ENCODE data around the gene LRRC53. TPM values are rescaled to one million over a fixed set of nuclear protein-coding genes. Genes with fewer than 3 reads are reported as not detected.

Gene LRRC53
- polyA plus RNA-seq, 1 of the 3 experiments (the other 2 are of a cell fraction): not detected

DNA sequence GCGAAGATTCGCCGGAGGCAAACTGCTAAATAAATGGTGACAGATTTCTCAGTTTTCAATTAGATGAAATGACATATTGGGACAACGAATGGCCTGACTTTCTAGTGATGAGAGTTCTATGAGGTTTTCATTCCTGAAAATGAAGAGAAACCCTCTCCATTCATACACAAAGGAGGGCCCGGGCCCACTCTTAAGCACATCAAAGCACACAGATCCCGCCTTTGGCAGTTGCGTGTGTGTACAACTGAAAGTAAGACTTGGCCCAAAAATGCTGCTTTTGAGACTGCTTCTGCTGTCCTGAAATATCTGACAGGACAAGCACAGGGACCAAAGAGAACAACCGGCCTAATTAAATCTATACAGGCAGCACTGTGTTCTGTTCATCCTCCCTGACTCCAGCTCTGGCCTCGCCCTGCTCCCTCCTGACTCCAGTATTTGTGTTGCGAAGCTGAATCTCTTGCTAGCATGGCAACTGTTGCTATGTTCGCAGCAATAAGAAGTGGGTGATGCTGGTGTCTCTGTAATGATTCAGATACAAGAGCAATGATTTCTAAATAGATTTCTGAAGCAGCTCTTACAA lies 7.4 kb downstream of the LRRC53 start (continued):
- peak; percentile 61; the same call in 1 of the 2 replicates for TF ChIP-seq MXI1 (IDR thresholded peaks at IDR 0.05; ENCODE audit: low read depth, low read length)
- no peak for TF ChIP-seq MEF2A (IDR thresholded peaks at IDR 0.05; ENCODE audit: borderline replicate concordance, low read depth)

DNA sequence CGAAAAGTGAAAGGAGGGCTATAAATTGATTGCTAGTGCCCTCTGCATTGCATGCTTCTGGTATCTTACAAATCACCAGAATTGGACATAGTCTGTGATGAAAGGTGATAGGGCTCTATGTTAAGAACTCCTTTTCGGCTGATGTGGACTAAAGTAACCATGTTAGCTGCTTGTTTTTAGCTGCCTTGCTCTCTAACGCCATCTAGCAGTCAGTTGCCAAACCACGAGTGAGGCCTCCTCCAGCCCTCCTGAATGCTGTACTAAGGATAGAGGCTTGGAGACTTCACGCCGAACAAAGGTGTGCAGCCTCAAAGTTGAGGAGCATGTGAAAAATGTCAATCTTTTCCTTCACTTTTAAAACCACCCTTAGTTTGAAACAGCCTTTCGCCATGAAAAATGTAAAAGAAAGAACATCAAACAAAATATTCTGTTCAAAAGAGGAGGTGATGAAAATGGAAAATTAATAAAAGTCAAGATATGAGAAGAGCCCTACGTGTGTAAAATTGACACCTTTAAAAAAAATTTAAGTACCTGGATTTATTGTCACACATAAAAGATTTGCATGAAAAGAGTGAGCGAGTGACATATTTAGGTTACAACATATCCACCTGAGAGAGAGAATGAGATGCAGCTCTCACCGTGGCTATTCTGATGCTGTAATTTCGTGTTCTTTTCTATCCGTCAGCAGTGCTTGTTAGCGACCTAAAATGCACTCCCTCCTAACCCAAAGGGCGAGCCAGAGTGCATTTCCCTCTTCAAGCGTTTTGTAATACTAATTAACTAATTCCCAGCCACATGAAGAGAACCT lies 8.1 kb downstream of the LRRC53 start:
- DNase-seq: peak; percentile 59

More for the DNA sequence above, 8.1 kb downstream of the LRRC53 start:
- Histone ChIP-seq H3K4me3 (ENCODE audit: low read depth in 2 of 2, low read length in 1 of 2) (no peak overlapping the region; a peak in 1 of 4 replicates), H4K20me1 (ENCODE audit: insufficient read depth) (no peaks in the 10 kb centered on the region), H3K4me1 (ENCODE audit: control insufficient read depth in 1 of 2, insufficient read depth in 2 of 2, low read depth in 1 of 2, low read length in 1 of 2) (peaks cover 0 to 23% of the 10 kb centered on the region in 2 experiments; a peak in 2 of 4 replicates), H3K27ac (ENCODE audit: low read depth in 2 of 2, low read length in 1 of 2) (peak overlapping the region in 1 of 2 experiments; percentile 95; a peak in 2 of 4 replicates), H3K36me3 (replicated peaks in 1 of 2; ENCODE audit: control insufficient read depth in 1 of 2, insufficient read depth in 2 of 2, low read length in 1 of 2) (no peaks in the 10 kb centered on the region), H3K9ac (no peak overlapping the region), H2AFZ (ENCODE audit: low read depth) (no peak overlapping the region), H3F3A (replicated peaks; ENCODE audit: insufficient read depth) (no peaks in the 10 kb centered on the region), H3K4me2 (no peak overlapping the region), H3K9me3 (no peaks in the 10 kb centered on the region), H3K27me3 (ENCODE audit: insufficient read depth) (no peaks in the 10 kb centered on the region), H3K9me2 (no peaks in the 10 kb centered on the region), H3K79me2 (ENCODE audit: insufficient read depth) (no peaks in the 10 kb centered on the region)
- TF ChIP-seq RCOR1 (IDR thresholded peaks at IDR 0.05; ENCODE audit: low read length) (no peak), TAF1 (IDR thresholded peaks at IDR 0.05; ENCODE audit: borderline replicate concordance, low read depth, low read length) (no peak), MEF2A (IDR thresholded peaks at IDR 0.05; ENCODE audit: borderline replicate concordance, low read depth) (no peak), RAD21 (IDR thresholded peaks at IDR 0.05; ENCODE audit: low read length) (peak; percentile 84), CHD2 (IDR thresholded peaks at IDR 0.05; ENCODE audit: low read length, partially characterized antibody) (no peak), TEAD4 (IDR thresholded peaks at IDR 0.05; ENCODE audit: borderline replicate concordance, insufficient read depth) (no peak), SMC3 (IDR thresholded peaks at IDR 0.05; ENCODE audit: low read depth, low read length) (peak; percentile 71), FOSL2 (IDR thresholded peaks at IDR 0.05; ENCODE audit: borderline replicate concordance, low read depth) (no peak), RFX5 (IDR thresholded peaks at IDR 0.05; ENCODE audit: low read length) (0 out of 2 replicates have a peak, but pooled peaks have one; percentile 17)
- TF ChIP-seq, protein P1, sequence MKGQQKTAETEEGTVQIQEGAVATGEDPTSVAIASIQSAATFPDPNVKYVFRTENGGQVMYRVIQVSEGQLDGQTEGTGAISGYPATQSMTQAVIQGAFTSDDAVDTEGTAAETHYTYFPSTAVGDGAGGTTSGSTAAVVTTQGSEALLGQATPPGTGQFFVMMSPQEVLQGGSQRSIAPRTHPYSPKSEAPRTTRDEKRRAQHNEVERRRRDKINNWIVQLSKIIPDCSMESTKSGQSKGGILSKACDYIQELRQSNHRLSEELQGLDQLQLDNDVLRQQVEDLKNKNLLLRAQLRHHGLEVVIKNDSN (IDR thresholded peaks at IDR 0.05; ENCODE audit: borderline replicate concordance, low read depth): no peak
- TF ChIP-seq, protein P2, sequence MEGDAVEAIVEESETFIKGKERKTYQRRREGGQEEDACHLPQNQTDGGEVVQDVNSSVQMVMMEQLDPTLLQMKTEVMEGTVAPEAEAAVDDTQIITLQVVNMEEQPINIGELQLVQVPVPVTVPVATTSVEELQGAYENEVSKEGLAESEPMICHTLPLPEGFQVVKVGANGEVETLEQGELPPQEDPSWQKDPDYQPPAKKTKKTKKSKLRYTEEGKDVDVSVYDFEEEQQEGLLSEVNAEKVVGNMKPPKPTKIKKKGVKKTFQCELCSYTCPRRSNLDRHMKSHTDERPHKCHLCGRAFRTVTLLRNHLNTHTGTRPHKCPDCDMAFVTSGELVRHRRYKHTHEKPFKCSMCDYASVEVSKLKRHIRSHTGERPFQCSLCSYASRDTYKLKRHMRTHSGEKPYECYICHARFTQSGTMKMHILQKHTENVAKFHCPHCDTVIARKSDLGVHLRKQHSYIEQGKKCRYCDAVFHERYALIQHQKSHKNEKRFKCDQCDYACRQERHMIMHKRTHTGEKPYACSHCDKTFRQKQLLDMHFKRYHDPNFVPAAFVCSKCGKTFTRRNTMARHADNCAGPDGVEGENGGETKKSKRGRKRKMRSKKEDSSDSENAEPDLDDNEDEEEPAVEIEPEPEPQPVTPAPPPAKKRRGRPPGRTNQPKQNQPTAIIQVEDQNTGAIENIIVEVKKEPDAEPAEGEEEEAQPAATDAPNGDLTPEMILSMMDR (IDR thresholded peaks at IDR 0.05): peak; percentile 81
- TF ChIP-seq, protein P3, sequence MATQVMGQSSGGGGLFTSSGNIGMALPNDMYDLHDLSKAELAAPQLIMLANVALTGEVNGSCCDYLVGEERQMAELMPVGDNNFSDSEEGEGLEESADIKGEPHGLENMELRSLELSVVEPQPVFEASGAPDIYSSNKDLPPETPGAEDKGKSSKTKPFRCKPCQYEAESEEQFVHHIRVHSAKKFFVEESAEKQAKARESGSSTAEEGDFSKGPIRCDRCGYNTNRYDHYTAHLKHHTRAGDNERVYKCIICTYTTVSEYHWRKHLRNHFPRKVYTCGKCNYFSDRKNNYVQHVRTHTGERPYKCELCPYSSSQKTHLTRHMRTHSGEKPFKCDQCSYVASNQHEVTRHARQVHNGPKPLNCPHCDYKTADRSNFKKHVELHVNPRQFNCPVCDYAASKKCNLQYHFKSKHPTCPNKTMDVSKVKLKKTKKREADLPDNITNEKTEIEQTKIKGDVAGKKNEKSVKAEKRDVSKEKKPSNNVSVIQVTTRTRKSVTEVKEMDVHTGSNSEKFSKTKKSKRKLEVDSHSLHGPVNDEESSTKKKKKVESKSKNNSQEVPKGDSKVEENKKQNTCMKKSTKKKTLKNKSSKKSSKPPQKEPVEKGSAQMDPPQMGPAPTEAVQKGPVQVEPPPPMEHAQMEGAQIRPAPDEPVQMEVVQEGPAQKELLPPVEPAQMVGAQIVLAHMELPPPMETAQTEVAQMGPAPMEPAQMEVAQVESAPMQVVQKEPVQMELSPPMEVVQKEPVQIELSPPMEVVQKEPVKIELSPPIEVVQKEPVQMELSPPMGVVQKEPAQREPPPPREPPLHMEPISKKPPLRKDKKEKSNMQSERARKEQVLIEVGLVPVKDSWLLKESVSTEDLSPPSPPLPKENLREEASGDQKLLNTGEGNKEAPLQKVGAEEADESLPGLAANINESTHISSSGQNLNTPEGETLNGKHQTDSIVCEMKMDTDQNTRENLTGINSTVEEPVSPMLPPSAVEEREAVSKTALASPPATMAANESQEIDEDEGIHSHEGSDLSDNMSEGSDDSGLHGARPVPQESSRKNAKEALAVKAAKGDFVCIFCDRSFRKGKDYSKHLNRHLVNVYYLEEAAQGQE (IDR thresholded peaks at IDR 0.05; ENCODE audit: low read depth, low read length): peak; percentile 73; the same call in 1 of the 2 replicates
- TF ChIP-seq, protein P4, sequence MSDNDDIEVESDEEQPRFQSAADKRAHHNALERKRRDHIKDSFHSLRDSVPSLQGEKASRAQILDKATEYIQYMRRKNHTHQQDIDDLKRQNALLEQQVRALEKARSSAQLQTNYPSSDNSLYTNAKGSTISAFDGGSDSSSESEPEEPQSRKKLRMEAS (IDR thresholded peaks at IDR 0.05; ENCODE audit: low read depth): no peak
- TF ChIP-seq, protein P5, sequence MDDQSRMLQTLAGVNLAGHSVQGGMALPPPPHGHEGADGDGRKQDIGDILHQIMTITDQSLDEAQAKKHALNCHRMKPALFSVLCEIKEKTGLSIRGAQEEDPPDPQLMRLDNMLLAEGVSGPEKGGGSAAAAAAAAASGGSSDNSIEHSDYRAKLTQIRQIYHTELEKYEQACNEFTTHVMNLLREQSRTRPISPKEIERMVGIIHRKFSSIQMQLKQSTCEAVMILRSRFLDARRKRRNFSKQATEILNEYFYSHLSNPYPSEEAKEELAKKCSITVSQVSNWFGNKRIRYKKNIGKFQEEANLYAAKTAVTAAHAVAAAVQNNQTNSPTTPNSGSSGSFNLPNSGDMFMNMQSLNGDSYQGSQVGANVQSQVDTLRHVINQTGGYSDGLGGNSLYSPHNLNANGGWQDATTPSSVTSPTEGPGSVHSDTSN (IDR thresholded peaks at IDR 0.05): no peak
- POLR2A ChIA-PET: no interaction called here
- 34% methylated on average over 15 of the region's 15 CpGs for WGBS (ENCODE audit: low lambda C conversion rate)
- CTCF ChIA-PET: interaction anchor here (0.6 to 4.9 kb wide), 41 partner anchors 9 to 664 kb away, joined by 3 to 55 read pairs (median 4); partner anchors contain the start of genes CRYZ and TYW3
